ENCODE measurements around the gene MEIS2.

Gene MEIS2

GRCh38 chr15:36885771-36886170 is 214.6 kb downstream of the MEIS2 start:
- DNase-seq (ENCODE audit: low read depth, low spot score) = no peak
- no peak overlapping the region for H3K27ac ChIP-seq

DNA sequence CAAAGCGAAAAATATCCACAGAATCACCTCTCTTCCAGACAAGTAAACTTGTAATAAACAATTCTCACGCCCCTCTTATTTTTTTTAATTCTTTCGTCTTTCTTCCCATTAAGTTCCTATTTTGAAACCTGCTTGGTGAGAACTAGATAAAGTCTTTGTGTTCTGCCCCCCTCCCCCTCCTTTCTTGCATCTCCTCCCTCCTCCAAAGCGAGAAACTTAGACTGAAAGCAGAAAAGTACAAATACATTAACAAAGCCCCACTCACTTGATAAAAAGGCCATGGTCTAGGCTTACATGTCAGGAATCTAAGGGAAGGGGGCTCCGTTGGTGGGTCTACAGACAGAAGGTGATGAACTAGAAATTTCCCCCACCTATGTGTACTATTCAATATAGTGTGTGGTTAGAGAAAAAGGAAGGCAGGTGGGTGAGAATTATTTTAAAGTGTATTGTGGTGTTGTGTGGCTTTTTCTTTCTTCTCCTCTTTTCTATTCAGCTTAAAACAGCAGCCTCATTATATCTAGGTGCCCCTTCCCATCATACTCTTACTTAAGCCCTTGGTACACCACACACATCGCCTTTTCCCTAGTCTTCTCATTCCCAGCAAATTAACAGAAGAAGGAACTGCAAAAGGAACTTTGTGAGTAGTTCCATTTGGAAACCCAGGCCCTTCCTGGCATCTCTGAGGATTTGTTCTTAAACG is 215.3 kb downstream of the MEIS2 start:
- DNase-seq (ENCODE audit: low read depth, low spot score) = no peak
- H3K27ac ChIP-seq = no peak overlapping the region

DNA sequence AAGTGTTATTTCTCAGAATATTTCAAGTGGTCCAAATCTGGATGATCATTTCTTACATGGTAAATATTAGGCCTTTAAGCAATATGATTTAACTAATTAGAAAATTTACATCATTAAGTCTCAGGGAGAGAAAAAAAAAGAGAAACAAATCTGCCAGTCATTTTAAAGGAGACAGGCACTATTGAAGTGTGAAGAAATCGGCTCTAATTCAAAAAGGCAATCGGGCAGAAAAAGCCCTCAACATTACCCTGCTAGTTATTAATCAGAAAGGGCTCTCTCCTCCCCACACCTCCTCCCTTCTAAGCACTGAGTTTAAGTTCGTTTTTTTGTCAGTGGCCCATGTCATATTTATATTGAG is 215.9 kb downstream of the MEIS2 start:
- no peak overlapping the region for H3K27ac ChIP-seq
- DNase-seq (ENCODE audit: low read depth, low spot score) = no peak

DNA sequence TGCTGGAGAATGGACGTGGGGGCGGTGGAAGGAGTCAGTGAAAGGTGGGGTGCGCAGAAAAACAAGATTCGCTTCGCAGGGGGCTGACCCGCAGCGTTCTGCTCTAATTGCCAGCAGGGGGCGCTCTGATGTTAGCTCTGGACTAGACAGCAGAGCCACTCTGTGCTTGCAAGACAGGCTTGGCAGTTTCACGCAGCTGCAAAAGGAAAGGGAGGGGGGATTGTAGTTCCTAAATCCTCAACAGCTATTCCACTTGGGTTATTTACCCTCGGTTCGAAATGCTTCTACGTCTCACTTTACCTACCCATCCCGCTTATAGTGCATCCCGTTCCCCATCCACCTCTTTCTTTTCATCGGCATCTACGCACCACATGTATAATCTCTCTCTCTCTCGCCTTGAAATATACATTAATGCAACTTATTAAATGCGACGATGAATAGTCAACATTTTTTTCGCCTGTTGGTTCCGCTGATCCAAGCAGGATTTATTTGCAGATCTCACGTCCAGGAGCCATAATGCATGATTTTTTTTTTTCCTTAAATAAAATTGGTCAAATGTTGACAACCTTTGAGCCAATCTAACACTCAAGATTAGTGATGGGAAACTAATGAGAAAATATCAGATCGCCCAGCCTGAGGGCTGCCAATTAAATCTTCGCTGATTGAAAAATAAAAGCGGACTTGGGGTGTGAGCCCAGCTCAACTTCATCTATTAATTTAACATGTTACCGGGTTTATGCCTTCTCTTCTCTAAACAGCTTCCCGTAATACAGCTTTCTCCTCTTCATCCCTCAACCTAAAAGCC is 216.4 kb downstream of the MEIS2 start:
- DNase-seq (ENCODE audit: low read depth, low spot score) = peak; percentile 41
- no peak overlapping the region for H3K27ac ChIP-seq

DNA sequence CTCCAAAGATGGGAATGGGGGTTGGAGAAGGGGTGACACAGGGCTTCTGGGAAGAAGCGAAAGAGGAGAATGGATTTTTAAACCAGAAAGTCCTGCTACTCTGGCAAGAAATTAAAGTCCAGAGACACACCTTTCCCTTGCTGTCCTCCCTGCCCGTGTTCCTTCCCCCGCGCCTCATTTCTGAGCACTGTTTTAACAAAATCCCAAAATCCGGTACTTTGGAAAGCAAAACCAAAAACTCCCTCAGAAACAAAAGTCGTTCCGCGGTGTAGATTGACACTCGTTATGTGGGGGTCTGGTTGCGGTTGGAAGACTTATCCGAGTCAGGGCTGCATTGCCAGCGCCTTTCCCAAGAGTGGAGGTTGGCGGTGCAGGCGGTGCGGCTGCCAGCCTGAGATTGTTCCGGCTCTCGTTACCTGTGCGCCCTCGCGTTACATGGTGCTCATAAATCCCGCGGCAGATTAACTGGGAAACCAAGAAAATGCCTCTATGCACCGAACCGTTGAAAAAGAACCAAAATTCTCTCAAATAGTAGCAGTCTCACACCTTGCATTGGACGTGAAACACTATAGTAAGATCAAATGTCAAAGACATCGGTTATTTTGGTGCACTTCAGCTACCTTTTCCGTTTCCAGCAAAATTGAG is 217.7 kb downstream of the MEIS2 start:
- DNase-seq (ENCODE audit: low read depth, low spot score) = no peak
- H3K27ac ChIP-seq = no peak overlapping the region

GRCh38 chr15:36882056-36882455 is 218.3 kb downstream of the MEIS2 start:
- no peak for DNase-seq (ENCODE audit: low read depth, low spot score)

DNA sequence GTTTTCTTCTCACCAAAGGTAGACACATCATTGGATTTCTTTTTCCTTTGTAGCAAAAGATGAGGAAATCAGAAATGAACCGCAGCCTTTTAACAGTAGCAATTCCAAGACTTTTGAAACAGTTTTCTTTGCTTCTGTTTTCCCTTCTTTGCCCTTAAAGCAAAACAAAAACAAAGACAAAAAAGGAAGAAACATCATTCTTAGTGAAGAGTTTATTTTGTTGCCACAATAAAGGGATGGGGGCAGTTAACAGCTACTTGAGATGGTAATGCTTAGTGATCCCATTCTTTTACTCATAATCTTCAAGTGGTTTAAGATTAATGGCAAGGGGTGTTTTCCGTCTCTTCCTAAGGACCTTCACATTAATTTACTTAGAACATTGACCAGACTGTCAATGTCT is 218.8 kb downstream of the MEIS2 start:
- no peak for DNase-seq (ENCODE audit: low read depth, low spot score)
- no peak overlapping the region for H3K27ac ChIP-seq

More at GRCh38 chr15:36882056-36882455, 218.3 kb downstream of the MEIS2 start:
- H3K27ac ChIP-seq = no peak overlapping the region

GRCh38 chr15:36880913-36881460 is 219.4 kb downstream of the MEIS2 start:
- no peak overlapping the region for H3K27ac ChIP-seq
- DNase-seq (ENCODE audit: low read depth, low spot score) = no peak

DNA sequence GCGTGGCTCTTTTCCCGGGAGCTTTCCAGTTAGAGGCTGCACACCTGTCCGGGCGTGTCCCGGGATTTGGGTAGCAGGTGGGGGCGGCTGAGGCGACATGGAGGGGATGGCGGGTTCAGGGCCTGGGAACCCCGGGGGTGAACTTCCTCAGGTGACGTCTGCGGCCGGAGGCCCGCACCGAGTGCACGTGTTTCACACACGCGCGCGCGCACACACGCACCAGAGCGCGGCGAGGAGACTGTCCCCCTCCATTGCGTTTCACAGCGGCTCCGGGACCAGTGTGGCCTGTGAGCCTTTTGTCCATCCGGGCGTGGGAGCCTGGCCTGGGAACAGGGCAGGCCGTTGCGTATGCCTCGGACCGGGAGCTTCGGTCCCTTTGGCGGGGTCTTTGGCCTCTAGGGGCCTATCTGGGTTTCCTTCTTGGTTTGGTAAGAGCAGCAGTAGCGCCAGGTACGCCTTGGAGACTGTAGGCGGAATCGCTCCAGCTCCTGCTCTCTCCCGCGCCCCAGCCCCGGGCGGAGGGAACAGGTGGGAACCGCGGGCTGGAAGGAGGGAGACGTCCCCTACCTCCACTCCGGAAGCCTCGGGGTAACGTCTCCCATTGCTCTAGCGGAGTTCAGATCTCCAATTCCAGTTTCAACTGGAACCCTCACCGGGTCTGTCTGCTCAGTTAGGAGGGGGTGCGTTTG is 220.0 kb downstream of the MEIS2 start:
- DNase-seq (ENCODE audit: low read depth, low spot score) = no peak
- H3K27ac ChIP-seq = no peak overlapping the region

GRCh38 chr15:36879568-36880222 is 220.7 kb downstream of the MEIS2 start:
- H3K27ac ChIP-seq = no peak overlapping the region
- DNase-seq (ENCODE audit: low read depth, low spot score) = no peak

DNA sequence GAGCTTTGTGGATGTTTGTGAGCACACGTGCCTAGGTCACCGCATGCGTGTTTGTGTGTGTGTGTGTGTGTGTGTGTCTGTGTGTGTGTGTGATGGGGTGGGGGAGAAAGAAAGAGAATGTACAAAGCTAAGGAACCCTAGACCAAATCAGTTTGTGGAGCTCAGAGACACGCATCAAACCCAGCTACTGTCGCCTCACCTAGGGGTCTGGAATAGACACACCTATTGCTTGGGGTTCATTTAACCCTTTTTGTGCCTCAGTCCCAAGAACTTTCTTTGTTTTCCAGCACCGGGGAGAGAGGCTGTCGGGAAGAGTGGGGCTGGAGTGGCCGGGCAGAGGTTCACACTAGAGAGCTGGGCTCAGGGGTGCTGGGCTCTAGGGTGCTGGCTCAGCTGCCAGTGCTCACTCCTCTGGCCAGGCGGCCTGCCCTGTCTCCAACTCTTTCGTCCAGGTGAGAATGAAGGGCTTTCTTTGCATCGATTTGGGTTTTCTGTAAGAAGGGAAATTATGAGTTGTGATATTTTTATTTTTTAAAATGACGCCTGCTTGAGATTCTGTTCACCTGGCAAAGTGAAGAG is 221.6 kb downstream of the MEIS2 start:
- H3K27ac ChIP-seq = no peak overlapping the region
- no peak for DNase-seq (ENCODE audit: low read depth, low spot score)

- DNase-seq (ENCODE audit: low read depth, low spot score) = no peak
Observed at GRCh38 chr15:36877796-36878683, 222.3 kb downstream of the MEIS2 start.

GRCh38 chr15:36877294-36877693 is 223.1 kb downstream of the MEIS2 start:
- no peak for DNase-seq (ENCODE audit: low read depth, low spot score)
- no peak overlapping the region for H3K27ac ChIP-seq

More at GRCh38 chr15:36877796-36878683, 222.3 kb downstream of the MEIS2 start:
- H3K27ac ChIP-seq = no peak overlapping the region

DNA sequence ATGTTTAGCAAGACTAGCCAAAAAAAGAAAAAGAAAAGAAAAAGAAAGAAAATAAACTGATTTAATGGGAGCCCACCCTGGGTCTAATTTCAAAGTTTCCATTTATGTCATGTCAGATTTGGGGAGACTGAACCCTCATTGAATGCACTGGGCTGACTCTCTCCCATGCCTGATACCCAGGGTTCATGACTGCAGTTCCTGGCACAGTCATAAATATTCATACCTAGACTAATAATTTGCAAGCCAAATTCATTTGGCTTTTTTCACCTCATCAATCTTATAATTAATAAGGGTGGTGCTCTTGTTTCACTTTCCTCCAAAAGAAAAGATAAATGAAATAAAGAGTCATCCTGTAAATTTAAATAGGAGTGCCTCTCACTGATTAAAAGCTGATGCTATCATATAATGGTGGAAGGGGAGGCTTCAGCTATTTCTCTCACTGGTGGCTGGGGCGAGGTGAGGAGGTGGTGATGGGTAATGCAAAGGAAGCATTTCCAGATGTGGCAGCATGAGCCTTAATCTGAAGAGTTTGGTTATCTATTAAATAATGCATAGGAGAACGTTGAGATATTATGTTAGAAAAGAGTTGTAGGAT is 224.5 kb downstream of the MEIS2 start:
- H3K27ac ChIP-seq = no peak overlapping the region
- no peak for DNase-seq (ENCODE audit: low read depth, low spot score)

DNA sequence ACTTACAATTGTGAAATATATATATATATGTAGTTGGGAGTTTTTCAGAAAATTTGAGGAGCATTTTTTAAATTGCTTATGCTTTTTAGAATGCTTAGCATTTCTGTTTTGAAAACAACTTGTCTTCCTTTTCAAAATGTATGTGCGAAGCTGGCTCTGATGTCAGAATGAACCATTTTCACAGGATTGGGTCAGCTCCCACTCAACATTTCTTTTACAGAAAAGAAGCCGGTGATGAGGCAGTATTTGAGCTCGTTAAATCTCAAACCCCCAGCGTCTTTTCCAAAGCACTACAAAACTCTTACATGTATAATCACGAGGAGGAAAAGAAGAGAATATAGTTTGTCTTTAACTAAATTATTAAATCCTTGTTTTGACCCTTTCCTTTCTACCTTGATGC is 225.4 kb downstream of the MEIS2 start:
- H3K27ac ChIP-seq = no peak overlapping the region
- no peak for DNase-seq (ENCODE audit: low read depth, low spot score)

- no peak for DNase-seq (ENCODE audit: low read depth, low spot score)
- no peak overlapping the region for H3K27ac ChIP-seq
Observed at GRCh38 chr15:36867436-36867835, 232.9 kb downstream of the MEIS2 start.

- H3K27ac ChIP-seq = no peak overlapping the region
- DNase-seq (ENCODE audit: low read depth, low spot score) = no peak
Observed at GRCh38 chr15:36866896-36867295, 233.5 kb downstream of the MEIS2 start.

GRCh38 chr15:36863570-36863969 is 236.8 kb downstream of the MEIS2 start:
- no peak overlapping the region for H3K27ac ChIP-seq
- DNase-seq (ENCODE audit: low read depth, low spot score) = no peak

Data from epithelial cell of prostate (primary cell).